Motor neuron (in vitro differentiated cells): ENCODE data around the gene MED13. TPM values are rescaled to one million over a fixed set of nuclear protein-coding genes. Genes with fewer than 3 reads are reported as not detected.

Source experiments
- ATAC-seq, 8 experiments: fragments of 200-7000 bp; cut with Tn5 transposase; replicated peaks in 6 of 8; 2 replicates each; pipeline ENCODE4 v1.8.0; 2021; ENCODE audit warnings: mild to moderate bottlenecking in 8 of 8, moderate library complexity in 8 of 8
- H3K27ac ChIP-seq, 2 donors: fragments of 250-450 bp; sonication (Bioruptor Pico); 2 replicates each; pipeline ENCODE4 v1.9.0; 2021; ENCODE audit warnings: antibody characterized with exemption in 2 of 2, mild to moderate bottlenecking in 2 of 2, moderate library complexity in 1 of 2
- H3K4me1 ChIP-seq, 2 donors: fragments of 250-450 bp; sonication (Bioruptor Pico); replicated peaks in 1 of 2; 2 replicates each; pipeline ENCODE4 v1.6.1; 2021; ENCODE audit warnings: antibody characterized with exemption in 2 of 2, mild to moderate bottlenecking in 2 of 2, moderate library complexity in 1 of 2
- H3K4me3 ChIP-seq, 5 donors: fragments of 250-450 bp; sonication (Bioruptor Pico); 2 replicates each; pipeline ENCODE4 v1.9.0; 2021; ENCODE audit warnings: antibody characterized with exemption in 5 of 5, mild to moderate bottlenecking in 5 of 5, moderate library complexity in 4 of 5
- WGBS, 10 experiments: fragments of 450-650 bp; shearing (Covaris generic); methylation state at CpG; one replicate each; pipeline ENCODE4 v1.0.0; 2022; 5-methylcytosine and 5-hydroxymethylcytosine counted together
- in situ Hi-C, 9 experiments: fragments of 400-800 bp; cut with MboI; loops; one replicate each; pipeline ENCODE4 v1.15.0; 2021; ENCODE audit warnings: low sequenced_read_pairs in 9 of 9, low pct_unique_long_range_greater_than_20kb in 2 of 9; ENCODE audit not compliant: unreplicated experiment in 9 of 9
- total RNA-seq, 8 experiments: library from RNA; unstranded; fragments of 300-600 nt; gene quantifications; 2 replicates each; pipeline versions ENCODE4 v1.2.3 to v1.2.4, GENCODE V29; 2022

Gene MED13
- total RNA-seq, 8 experiments from 2014 or later = 29.6 to 115 (median 38.0) TPM

DNA sequence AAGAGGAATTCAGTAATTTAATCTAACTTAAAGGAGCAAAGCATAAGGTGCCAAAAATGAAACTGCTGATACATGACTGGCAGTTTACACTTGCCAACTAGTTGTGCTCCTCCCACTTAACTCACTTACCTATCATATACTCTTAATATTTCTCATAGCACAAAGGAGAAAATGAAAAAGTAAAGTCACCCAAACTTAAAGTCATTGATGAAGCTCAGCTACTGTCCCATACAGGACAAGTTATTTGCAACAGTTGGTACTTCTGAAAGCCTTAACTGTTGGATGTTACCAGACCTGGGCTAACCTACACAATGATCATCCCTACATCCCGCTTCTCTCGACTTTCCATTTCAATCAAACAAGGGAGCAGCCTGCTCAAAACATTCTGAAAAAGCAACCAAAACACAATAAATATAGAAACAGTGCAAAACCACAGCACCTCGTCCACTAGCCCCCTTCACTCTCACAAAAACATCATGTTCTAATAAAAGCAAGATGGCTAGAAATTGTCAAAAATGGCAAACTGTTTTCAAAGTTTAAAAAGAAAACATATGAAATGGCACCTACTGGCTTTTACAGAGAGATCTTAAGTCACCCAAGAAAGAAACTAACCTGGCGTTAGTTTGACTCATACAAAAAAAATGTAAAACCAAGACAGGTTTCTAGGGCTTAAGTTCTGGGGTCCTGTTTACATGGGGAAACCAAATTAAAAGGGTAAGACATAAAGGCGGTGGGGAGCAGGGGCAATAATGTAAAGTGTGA, 868 bp downstream of the MED13 start:
- ATAC-seq = no peak
- H3K4me1 ChIP-seq = peaks cover 0 to 20% of the 10 kb centered on the region in 2 donors
- in situ Hi-C loops = no loop called here
- 0 to 2% (median 0%) methylated on average over 3 to 5 of the region's 5 CpGs for WGBS, 10 experiments
- no peak overlapping the region for H3K27ac ChIP-seq
- peak overlapping the region; percentile 95 to 99 (median 96) for H3K4me3 ChIP-seq

- no peak for ATAC-seq
- Histone ChIP-seq H3K4me3 (peak overlapping the region; percentile 7 to 99 (median 96)), H3K27ac (no peak overlapping the region), H3K4me1 (peaks cover 0 to 20% of the 10 kb centered on the region in 2 donors)
- in situ Hi-C loops = no loop called here
- WGBS, 10 experiments = 0 to 81% (median 49%) methylated on average over 2 to 3 of the region's 3 CpGs; no CpG with 5 or more reads in 2 of the 10 experiments
These were observed 2.1 kb downstream of the MED13 start for GRCh38 chr17:62062944-62063343.

DNA sequence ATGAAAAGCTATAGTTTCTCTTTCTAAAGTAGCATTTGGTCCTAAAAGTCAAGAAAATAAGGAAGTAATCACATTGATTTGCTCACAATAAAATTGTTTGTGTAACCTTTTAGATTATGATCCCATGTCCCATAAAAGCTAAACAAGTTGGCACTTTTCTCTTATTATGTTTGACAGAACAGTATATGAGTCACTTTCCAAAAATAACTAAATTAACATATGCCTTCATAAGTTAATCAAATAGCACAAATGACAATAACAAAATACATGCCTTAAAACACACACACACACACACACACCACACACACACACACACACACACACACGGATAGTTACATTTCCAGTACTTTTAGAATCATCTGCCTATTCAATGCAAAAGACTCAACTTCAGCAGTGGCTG, 2.8 kb downstream of the MED13 start:
- in situ Hi-C loops = no loop called here
- ATAC-seq = no peak
- H3K27ac ChIP-seq = no peak overlapping the region
- H3K4me3 ChIP-seq = peak overlapping the region; percentile 1 to 99 (median 96)
- peaks cover 0 to 20% of the 10 kb centered on the region in 2 donors for H3K4me1 ChIP-seq
- 0 to 60% (median 8%) methylated on average over 1 of the region's 1 CpG; no CpG with 5 or more reads in 6 of the 10 experiments for WGBS, 10 experiments

DNA sequence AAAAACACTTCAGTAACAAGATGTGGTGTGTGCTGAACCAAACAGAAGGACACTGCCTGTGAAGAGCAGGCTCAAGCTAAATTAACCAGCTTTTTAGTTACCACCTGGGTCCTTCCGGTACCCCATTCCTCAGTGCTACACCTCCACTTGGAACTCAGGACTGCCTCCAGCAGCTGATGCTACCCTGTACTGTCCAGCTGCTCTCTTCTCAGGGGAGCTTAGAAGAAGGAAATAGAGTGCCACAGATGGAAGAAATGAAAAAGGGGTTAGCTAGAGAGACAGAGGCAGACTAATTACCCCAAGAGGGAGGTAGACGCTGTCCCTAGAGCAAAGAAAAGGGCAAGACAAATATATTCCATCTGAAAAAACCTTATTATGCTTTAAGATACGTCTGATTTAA, 5.7 kb downstream of the MED13 start:
- ATAC-seq = peak in 3 of 8 experiments; percentile 17 to 32 (median 28)
- no peak overlapping the region for H3K27ac ChIP-seq
- in situ Hi-C loops = no loop called here
- H3K4me1 ChIP-seq = peaks cover 0 to 20% of the 10 kb centered on the region in 2 donors
- 40 to 100% (median 85%) methylated on average over 1 to 3 of the region's 3 CpGs; no CpG with 5 or more reads in 2 of the 10 experiments for WGBS, 10 experiments
- H3K4me3 ChIP-seq = no peak overlapping the region

DNA sequence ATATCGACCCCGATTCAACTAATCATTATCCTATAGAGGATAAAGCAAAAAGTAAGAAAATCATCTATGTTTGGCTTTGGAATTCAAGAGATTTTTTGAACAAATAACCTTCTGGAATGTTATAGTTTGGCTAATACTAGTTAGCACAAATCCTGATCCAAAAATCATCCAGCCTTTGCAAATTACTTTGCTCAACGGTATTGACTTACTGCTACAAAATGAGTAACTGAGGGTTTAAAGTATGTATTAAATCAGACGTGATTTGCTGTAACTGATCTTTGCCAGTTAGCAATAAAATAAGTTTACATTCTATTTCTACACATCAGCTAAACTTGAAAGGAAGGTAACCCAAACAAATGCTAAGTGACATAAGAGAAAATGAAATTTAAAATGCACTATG, 6.5 kb downstream of the MED13 start:
- peaks cover 0 to 20% of the 10 kb centered on the region in 2 donors for H3K4me1 ChIP-seq
- 58 to 100% (median 83%) methylated on average over 1 to 4 of the region's 4 CpGs for WGBS, 10 experiments
- ATAC-seq = no peak
- H3K27ac ChIP-seq = no peak overlapping the region
- in situ Hi-C loops = no loop called here
- no peak overlapping the region for H3K4me3 ChIP-seq

- in situ Hi-C loops = no loop called here
- 17 to 100% (median 88%) methylated on average over 1 of the region's 1 CpG; no CpG with 5 or more reads in 1 of the 10 experiments for WGBS, 10 experiments
- Histone ChIP-seq H3K4me3 (no peak overlapping the region), H3K27ac (no peak overlapping the region), H3K4me1 (peaks cover 0 to 15% of the 10 kb centered on the region in 2 donors)
- ATAC-seq = no peak
These were observed 7.4 kb downstream of the MED13 start for GRCh38 chr17:62057696-62058095.

DNA sequence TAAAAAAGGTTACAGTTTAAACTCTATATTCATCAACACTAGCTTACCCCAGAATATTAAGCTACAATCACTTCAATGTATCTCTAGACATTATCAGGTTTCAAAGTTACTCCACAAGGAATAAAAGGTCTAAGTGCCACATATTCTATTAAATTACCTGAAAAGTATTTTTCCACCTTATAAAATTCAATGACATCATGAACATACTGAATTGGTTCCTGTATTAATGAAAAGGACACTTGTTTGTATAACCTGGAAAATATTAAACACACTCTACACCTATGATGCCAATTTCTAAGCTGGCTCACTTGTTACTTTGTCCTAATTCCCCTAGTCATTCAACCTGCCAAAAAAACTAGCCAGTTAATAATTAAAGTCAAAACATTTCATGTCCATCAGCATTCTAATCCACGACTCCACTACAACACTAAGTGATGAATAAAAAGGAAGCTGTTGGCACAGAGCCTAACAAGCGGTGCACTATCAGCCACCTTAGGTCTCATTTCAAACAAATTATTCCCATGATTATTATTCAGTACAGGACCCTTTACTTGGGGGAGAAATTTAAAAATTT, 12.2 kb downstream of the MED13 start:
- H3K27ac ChIP-seq = no peak overlapping the region
- in situ Hi-C loops = no loop called here
- no peak overlapping the region for H3K4me3 ChIP-seq
- H3K4me1 ChIP-seq = no peaks in the 10 kb centered on the region
- ATAC-seq = no peak
- 72 to 100% (median 80%) methylated on average over 1 to 2 of the region's 2 CpGs; no CpG with 5 or more reads in 3 of the 10 experiments for WGBS, 10 experiments

DNA sequence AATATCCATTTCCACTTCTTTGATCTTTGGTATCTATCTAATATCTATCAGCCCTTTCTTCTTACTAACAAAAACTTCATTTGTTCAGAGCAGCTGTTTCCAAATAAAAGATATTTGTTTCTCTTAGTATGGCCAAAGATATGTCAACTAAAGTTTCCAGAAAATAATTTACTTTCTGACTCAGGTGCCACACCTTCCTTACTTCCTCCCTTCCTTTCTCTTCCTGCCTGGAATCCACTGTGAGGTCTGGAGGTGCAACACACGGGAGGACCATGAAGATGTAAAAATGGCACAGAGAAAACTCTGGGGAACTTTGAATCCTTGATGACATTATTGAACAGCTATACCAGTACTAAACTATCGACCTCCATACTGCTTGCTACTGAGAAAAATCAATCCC, 14.0 kb downstream of the MED13 start:
- in situ Hi-C loops = no loop called here
- no peaks in the 10 kb centered on the region for H3K4me1 ChIP-seq
- no peak for ATAC-seq
- H3K27ac ChIP-seq = no peak overlapping the region
- H3K4me3 ChIP-seq = no peak overlapping the region
- WGBS, 10 experiments = 37 to 100% (median 86%) methylated on average over 1 to 2 of the region's 2 CpGs; no CpG with 5 or more reads in 1 of the 10 experiments

GRCh38 chr17:62049299-62049698, 15.8 kb downstream of the MED13 start:
- ATAC-seq = no peak
- 60 to 100% (median 94%) methylated on average over 1 to 5 of the region's 5 CpGs; no CpG with 5 or more reads in 3 of the 10 experiments for WGBS, 10 experiments

DNA sequence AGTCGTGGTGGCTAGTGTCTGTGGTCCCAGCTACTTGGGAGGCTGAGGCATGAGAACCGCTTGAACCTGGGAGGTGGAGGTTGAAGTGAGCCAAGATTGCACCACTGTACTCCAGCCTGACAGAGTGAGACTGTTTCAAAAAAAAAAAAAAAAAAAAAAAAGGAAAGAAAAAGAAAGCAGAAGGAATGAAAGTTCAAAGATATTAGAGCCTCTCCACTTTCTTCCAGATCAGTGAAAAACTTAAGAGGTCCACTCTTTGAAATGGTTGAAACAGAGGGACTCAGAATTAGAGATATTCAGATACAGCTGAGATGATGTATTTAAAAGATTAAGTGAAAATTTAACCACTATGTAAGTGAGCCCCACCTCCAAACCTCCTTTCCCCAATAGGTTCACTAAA, 16.8 kb downstream of the MED13 start:
- WGBS, 10 experiments = 66 to 100% (median 93%) methylated on average over 1 to 2 of the region's 2 CpGs; no CpG with 5 or more reads in 4 of the 10 experiments
- no peak for ATAC-seq
- no peak overlapping the region for H3K27ac ChIP-seq
- no peaks in the 10 kb centered on the region for H3K4me1 ChIP-seq
- in situ Hi-C loops = loop anchor here in 1 of 9 experiments (25.0 kb wide), 1 partner anchor 111 kb away; the partner anchor contains the start of gene INTS2
- H3K4me3 ChIP-seq = no peak overlapping the region

More at GRCh38 chr17:62049299-62049698, 15.8 kb downstream of the MED13 start:
- no peaks in the 10 kb centered on the region for H3K4me1 ChIP-seq
- no peak overlapping the region for H3K27ac ChIP-seq
- H3K4me3 ChIP-seq = no peak overlapping the region
- in situ Hi-C loops = loop anchor here in 1 of 9 experiments (25.0 kb wide), 1 partner anchor 112 kb away; the partner anchor contains the start of gene INTS2

DNA sequence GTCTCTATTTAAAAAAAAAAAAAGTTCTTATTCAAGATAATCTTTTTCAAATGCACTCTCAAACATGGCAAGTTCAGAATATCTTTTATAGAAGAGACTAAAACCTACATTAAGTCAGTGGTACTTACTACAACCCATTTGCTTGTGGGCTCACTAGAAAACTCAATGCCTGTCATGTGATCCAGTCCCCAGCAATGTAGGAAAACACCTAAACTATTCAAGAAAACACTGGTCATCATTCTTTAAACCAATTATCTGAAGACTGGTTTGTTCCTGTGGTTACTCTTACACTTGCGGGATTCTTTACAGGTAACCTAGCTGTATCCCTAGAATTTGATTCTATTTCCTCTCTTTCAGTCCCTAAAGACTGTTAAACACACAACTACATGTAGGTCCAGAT, 19.6 kb downstream of the MED13 start:
- H3K27ac ChIP-seq = no peak overlapping the region
- 88 to 100% (median 100%) methylated on average over 1 of the region's 1 CpG; no CpG with 5 or more reads in 1 of the 10 experiments for WGBS, 10 experiments
- no peak overlapping the region for H3K4me3 ChIP-seq
- H3K4me1 ChIP-seq = no peaks in the 10 kb centered on the region
- in situ Hi-C loops = loop anchor here in 1 of 9 experiments (25.0 kb wide), 1 partner anchor 108 kb away; the partner anchor contains the start of gene INTS2
- no peak for ATAC-seq

GRCh38 chr17:62045109-62045508, 20.0 kb downstream of the MED13 start:
- no peak for ATAC-seq
- Histone ChIP-seq H3K4me1 (no peaks in the 10 kb centered on the region), H3K27ac (no peak overlapping the region), H3K4me3 (no peak overlapping the region)
- 80 to 100% (median 95%) methylated on average over 1 to 4 of the region's 4 CpGs for WGBS, 10 experiments
- in situ Hi-C loops = loop anchor here in 1 of 9 experiments (25.0 kb wide), 1 partner anchor 108 kb away; the partner anchor contains the start of gene INTS2

GRCh38 chr17:62043602-62044001, 21.5 kb downstream of the MED13 start:
- in situ Hi-C loops = loop anchor here in 1 of 9 experiments (25.0 kb wide), 1 partner anchor 106 kb away; the partner anchor contains the start of gene INTS2

More at GRCh38 chr17:62043602-62044001, 21.5 kb downstream of the MED13 start:
- Histone ChIP-seq H3K27ac (no peak overlapping the region), H3K4me1 (no peaks in the 10 kb centered on the region), H3K4me3 (no peak overlapping the region)
- no peak for ATAC-seq
